ENCODE data around the gene ETV1.

ETV1 gene

GRCh38 chr7:13989126-13989948, at the start of gene ETV1:
Gene ETV1, minus strand, starts transcription at chr7:13989666. Its CDS starts 614 bp downstream, at chr7:13989052.
- Histone ChIP-seq H3K4me1 (ENCODE audit: control insufficient read depth, insufficient read depth, low read length) (peaks cover 9% of the 10 kb centered on the region), H3K36me3 (ENCODE audit: control insufficient read depth, insufficient read depth, low read length) (no peaks in the 10 kb centered on the region), H3K9me3 (ENCODE audit: control insufficient read depth, low read length) (no peaks in the 10 kb centered on the region), H3K9ac (ENCODE audit: low read length) (peak within 1 kb of the TSS; percentile 63), H3K4me3 (ENCODE audit: low read length) (peak within 1 kb of the TSS; percentile 85), H3K27me3 (ENCODE audit: control insufficient read depth, insufficient read depth, low read length) (no peaks in the 10 kb centered on the region)

GRCh38 chr7:14024406-14024805, 34.9 kb upstream of the ETV1 start:
- Histone ChIP-seq H3K27me3 (ENCODE audit: control insufficient read depth, insufficient read depth, low read length) (no peaks in the 10 kb centered on the region), H3K36me3 (ENCODE audit: control insufficient read depth, insufficient read depth, low read length) (no peaks in the 10 kb centered on the region), H3K9ac (ENCODE audit: low read length) (no peak overlapping the region), H3K9me3 (ENCODE audit: control insufficient read depth, low read length) (no peaks in the 10 kb centered on the region), H3K4me3 (ENCODE audit: low read length) (no peak overlapping the region), H3K4me1 (ENCODE audit: control insufficient read depth, insufficient read depth, low read length) (no peaks in the 10 kb centered on the region)

- Histone ChIP-seq H3K9ac (ENCODE audit: low read length) (no peak overlapping the region), H3K36me3 (ENCODE audit: control insufficient read depth, insufficient read depth, low read length) (no peaks in the 10 kb centered on the region), H3K27me3 (ENCODE audit: control insufficient read depth, insufficient read depth, low read length) (no peaks in the 10 kb centered on the region), H3K4me3 (ENCODE audit: low read length) (no peak overlapping the region), H3K4me1 (ENCODE audit: control insufficient read depth, insufficient read depth, low read length) (no peaks in the 10 kb centered on the region), H3K9me3 (ENCODE audit: control insufficient read depth, low read length) (no peaks in the 10 kb centered on the region)
Observed at GRCh38 chr7:14023838-14024237, 34.4 kb upstream of the ETV1 start.

GRCh38 chr7:14023342-14023741, 33.9 kb upstream of the ETV1 start:
- no peak overlapping the region for H3K9ac ChIP-seq (ENCODE audit: low read length)
- no peak overlapping the region for H3K4me3 ChIP-seq (ENCODE audit: low read length)
- H3K27me3 ChIP-seq (ENCODE audit: control insufficient read depth, insufficient read depth, low read length): no peaks in the 10 kb centered on the region
- H3K9me3 ChIP-seq (ENCODE audit: control insufficient read depth, low read length): no peaks in the 10 kb centered on the region
- H3K4me1 ChIP-seq (ENCODE audit: control insufficient read depth, insufficient read depth, low read length): no peaks in the 10 kb centered on the region
- H3K36me3 ChIP-seq (ENCODE audit: control insufficient read depth, insufficient read depth, low read length): no peaks in the 10 kb centered on the region

GRCh38 chr7:14021069-14021468, 31.6 kb upstream of the ETV1 start:
- H3K9ac ChIP-seq (ENCODE audit: low read length): no peak overlapping the region

GRCh38 chr7:14020339-14020900, 31.0 kb upstream of the ETV1 start:
- H3K4me3 ChIP-seq (ENCODE audit: low read length): no peak overlapping the region
- no peaks in the 10 kb centered on the region for H3K36me3 ChIP-seq (ENCODE audit: control insufficient read depth, insufficient read depth, low read length)
- no peaks in the 10 kb centered on the region for H3K4me1 ChIP-seq (ENCODE audit: control insufficient read depth, insufficient read depth, low read length)
- H3K9ac ChIP-seq (ENCODE audit: low read length): no peak overlapping the region
- H3K27me3 ChIP-seq (ENCODE audit: control insufficient read depth, insufficient read depth, low read length): no peaks in the 10 kb centered on the region
- no peaks in the 10 kb centered on the region for H3K9me3 ChIP-seq (ENCODE audit: control insufficient read depth, low read length)

More at GRCh38 chr7:14021069-14021468, 31.6 kb upstream of the ETV1 start:
- Histone ChIP-seq H3K9me3 (ENCODE audit: control insufficient read depth, low read length) (no peaks in the 10 kb centered on the region), H3K4me1 (ENCODE audit: control insufficient read depth, insufficient read depth, low read length) (no peaks in the 10 kb centered on the region), H3K36me3 (ENCODE audit: control insufficient read depth, insufficient read depth, low read length) (no peaks in the 10 kb centered on the region), H3K4me3 (ENCODE audit: low read length) (no peak overlapping the region), H3K27me3 (ENCODE audit: control insufficient read depth, insufficient read depth, low read length) (no peaks in the 10 kb centered on the region)

- no peaks in the 10 kb centered on the region for H3K36me3 ChIP-seq (ENCODE audit: control insufficient read depth, insufficient read depth, low read length)
- no peaks in the 10 kb centered on the region for H3K9me3 ChIP-seq (ENCODE audit: control insufficient read depth, low read length)
- H3K4me1 ChIP-seq (ENCODE audit: control insufficient read depth, insufficient read depth, low read length): no peaks in the 10 kb centered on the region
- H3K27me3 ChIP-seq (ENCODE audit: control insufficient read depth, insufficient read depth, low read length): no peaks in the 10 kb centered on the region
- H3K4me3 ChIP-seq (ENCODE audit: low read length): no peak overlapping the region
- no peak overlapping the region for H3K9ac ChIP-seq (ENCODE audit: low read length)
Observed at GRCh38 chr7:14018751-14019150, 29.3 kb upstream of the ETV1 start.

- no peaks in the 10 kb centered on the region for H3K36me3 ChIP-seq (ENCODE audit: control insufficient read depth, insufficient read depth, low read length)
Observed at GRCh38 chr7:14016950-14017349, 27.5 kb upstream of the ETV1 start.

GRCh38 chr7:14013898-14014297, 24.4 kb upstream of the ETV1 start:
- no peaks in the 10 kb centered on the region for H3K9me3 ChIP-seq (ENCODE audit: control insufficient read depth, low read length)
- no peaks in the 10 kb centered on the region for H3K4me1 ChIP-seq (ENCODE audit: control insufficient read depth, insufficient read depth, low read length)
- H3K27me3 ChIP-seq (ENCODE audit: control insufficient read depth, insufficient read depth, low read length): no peaks in the 10 kb centered on the region
- no peaks in the 10 kb centered on the region for H3K36me3 ChIP-seq (ENCODE audit: control insufficient read depth, insufficient read depth, low read length)
- H3K4me3 ChIP-seq (ENCODE audit: low read length): no peak overlapping the region
- H3K9ac ChIP-seq (ENCODE audit: low read length): no peak overlapping the region

More at GRCh38 chr7:14016950-14017349, 27.5 kb upstream of the ETV1 start:
- Histone ChIP-seq H3K9ac (ENCODE audit: low read length) (no peak overlapping the region), H3K4me1 (ENCODE audit: control insufficient read depth, insufficient read depth, low read length) (no peaks in the 10 kb centered on the region), H3K27me3 (ENCODE audit: control insufficient read depth, insufficient read depth, low read length) (no peaks in the 10 kb centered on the region), H3K4me3 (ENCODE audit: low read length) (no peak overlapping the region), H3K9me3 (ENCODE audit: control insufficient read depth, low read length) (no peaks in the 10 kb centered on the region)

GRCh38 chr7:14009453-14010418, 20.3 kb upstream of the ETV1 start:
- Histone ChIP-seq H3K9ac (ENCODE audit: low read length) (no peak overlapping the region), H3K4me3 (ENCODE audit: low read length) (no peak overlapping the region), H3K4me1 (ENCODE audit: control insufficient read depth, insufficient read depth, low read length) (no peaks in the 10 kb centered on the region), H3K9me3 (ENCODE audit: control insufficient read depth, low read length) (no peaks in the 10 kb centered on the region), H3K36me3 (ENCODE audit: control insufficient read depth, insufficient read depth, low read length) (no peaks in the 10 kb centered on the region), H3K27me3 (ENCODE audit: control insufficient read depth, insufficient read depth, low read length) (no peaks in the 10 kb centered on the region)

GRCh38 chr7:14001139-14001538, 11.7 kb upstream of the ETV1 start:
- Histone ChIP-seq H3K9me3 (ENCODE audit: control insufficient read depth, low read length) (no peaks in the 10 kb centered on the region), H3K4me1 (ENCODE audit: control insufficient read depth, insufficient read depth, low read length) (no peaks in the 10 kb centered on the region), H3K36me3 (ENCODE audit: control insufficient read depth, insufficient read depth, low read length) (no peaks in the 10 kb centered on the region), H3K9ac (ENCODE audit: low read length) (no peak overlapping the region), H3K27me3 (ENCODE audit: control insufficient read depth, insufficient read depth, low read length) (no peaks in the 10 kb centered on the region), H3K4me3 (ENCODE audit: low read length) (no peak overlapping the region)

GRCh38 chr7:14000247-14000646, 10.8 kb upstream of the ETV1 start:
- Histone ChIP-seq H3K4me1 (ENCODE audit: control insufficient read depth, insufficient read depth, low read length) (no peaks in the 10 kb centered on the region), H3K27me3 (ENCODE audit: control insufficient read depth, insufficient read depth, low read length) (no peaks in the 10 kb centered on the region), H3K36me3 (ENCODE audit: control insufficient read depth, insufficient read depth, low read length) (no peaks in the 10 kb centered on the region)

More at GRCh38 chr7:14000247-14000646, 10.8 kb upstream of the ETV1 start:
- no peak overlapping the region for H3K4me3 ChIP-seq (ENCODE audit: low read length)
- H3K9me3 ChIP-seq (ENCODE audit: control insufficient read depth, low read length): no peaks in the 10 kb centered on the region
- H3K9ac ChIP-seq (ENCODE audit: low read length): no peak overlapping the region
